ENCODE measurements around the gene NRCAM. TPM values are rescaled to one million over a fixed set of nuclear protein-coding genes. Genes with fewer than 3 reads are reported as not detected.
A peak's percentile ranks its signal among the peaks of the same experiment; 100 is the strongest.

NRCAM gene
- total and polyA plus RNA-seq, 10 of the 15 experiments (the other 5 are each of a cell fraction or from before 2014, with no cell fraction given), result 0.30 to 2.0 (median 1.0) TPM

DNA sequence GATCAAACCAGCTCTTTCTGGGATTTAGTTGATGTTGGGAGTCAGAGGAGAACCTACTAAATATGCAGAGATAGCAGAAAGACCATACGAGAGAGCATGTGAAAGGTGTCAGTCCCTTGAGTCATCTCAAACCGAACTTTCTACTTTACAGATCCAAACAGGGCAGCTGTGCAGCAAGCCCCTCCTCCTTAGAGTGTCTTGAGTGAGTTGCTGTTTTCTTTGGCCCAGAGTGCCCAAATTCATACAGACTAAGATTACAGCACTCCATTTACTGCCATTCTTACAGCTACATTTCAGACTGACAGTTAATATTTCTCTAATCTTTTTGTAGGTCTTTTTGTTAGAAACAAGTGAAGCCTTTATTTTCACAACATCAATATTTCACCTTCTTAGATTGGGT, 53.4 kb downstream of the NRCAM start:
- ATAC-seq (peak; percentile 69), DNase-seq (ENCODE audit: low read depth, low spot score) (no peak), FAIRE-seq (no peak)
- Histone ChIP-seq H3K4me1 (ENCODE audit: control insufficient read depth, insufficient read depth, low read length) (no peaks in the 10 kb centered on the region), H4K20me1 (ENCODE audit: control insufficient read depth, insufficient read depth) (no peaks in the 10 kb centered on the region), H3K4me2 (ENCODE audit: control insufficient read depth, insufficient read depth) (no peak overlapping the region), H3K27ac (ENCODE audit: control insufficient read depth, insufficient read depth) (no peak overlapping the region), H3K36me3 (ENCODE audit: control insufficient read depth in 2 of 2, insufficient read depth in 2 of 2, low read length in 1 of 2) (no peaks in the 10 kb centered on the region), H3K27me3 (replicated peaks in 1 of 2; ENCODE audit: control insufficient read depth in 2 of 2, insufficient read depth in 2 of 2, low read length in 1 of 2) (no peaks in the 10 kb centered on the region; a peak in 1 of 4 replicates), H2AFZ (ENCODE audit: control insufficient read depth, low read depth, low read length) (no peak overlapping the region), H3K9ac (ENCODE audit: control insufficient read depth, insufficient read depth, low read length) (no peak overlapping the region), H3K4me3 (no peak overlapping the region), H3K9me3 (replicated peaks; ENCODE audit: control insufficient read depth, insufficient read depth, low read length) (no peaks in the 10 kb centered on the region), H3K79me2 (ENCODE audit: control insufficient read depth, insufficient read depth, low read length) (no peaks in the 10 kb centered on the region)
- 0% methylated on average over 2 of the region's 2 CpGs for WGBS (ENCODE audit: insufficient coverage, insufficient replicate concordance, low lambda C conversion rate, missing lambda C conversion rate)
- intact Hi-C loops (cut with micrococcal nuclease; ENCODE audit: unreplicated experiment) (no loop called here), in situ Hi-C loops (cut with MboI) (no loop called here)
- CTCF ChIA-PET, result interaction anchor here (1.2 to 1.4 kb wide), 2 partner anchors 9 to 94 kb away, joined by 3 to 7 read pairs; no protein-coding TSS in a partner anchor
- no peak for TF ChIP-seq CHD1 (IDR thresholded peaks at IDR 0.05; ENCODE audit: low read depth, low read length)
- no peak for TF ChIP-seq E4F1 (IDR thresholded peaks at IDR 0.05; ENCODE audit: borderline replicate concordance, partially characterized antibody)
- TF ChIP-seq EED (IDR thresholded peaks at IDR 0.05; ENCODE audit: low read depth), result no peak
- TF ChIP-seq, protein P1, sequence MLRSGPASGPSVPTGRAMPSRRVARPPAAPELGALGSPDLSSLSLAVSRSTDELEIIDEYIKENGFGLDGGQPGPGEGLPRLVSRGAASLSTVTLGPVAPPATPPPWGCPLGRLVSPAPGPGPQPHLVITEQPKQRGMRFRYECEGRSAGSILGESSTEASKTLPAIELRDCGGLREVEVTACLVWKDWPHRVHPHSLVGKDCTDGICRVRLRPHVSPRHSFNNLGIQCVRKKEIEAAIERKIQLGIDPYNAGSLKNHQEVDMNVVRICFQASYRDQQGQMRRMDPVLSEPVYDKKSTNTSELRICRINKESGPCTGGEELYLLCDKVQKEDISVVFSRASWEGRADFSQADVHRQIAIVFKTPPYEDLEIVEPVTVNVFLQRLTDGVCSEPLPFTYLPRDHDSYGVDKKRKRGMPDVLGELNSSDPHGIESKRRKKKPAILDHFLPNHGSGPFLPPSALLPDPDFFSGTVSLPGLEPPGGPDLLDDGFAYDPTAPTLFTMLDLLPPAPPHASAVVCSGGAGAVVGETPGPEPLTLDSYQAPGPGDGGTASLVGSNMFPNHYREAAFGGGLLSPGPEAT (IDR thresholded peaks at IDR 0.05; ENCODE audit: low read depth), result no peak
- no peak for TF ChIP-seq PML (IDR thresholded peaks at IDR 0.05; ENCODE audit: low read length)
- TF ChIP-seq, protein P2, sequence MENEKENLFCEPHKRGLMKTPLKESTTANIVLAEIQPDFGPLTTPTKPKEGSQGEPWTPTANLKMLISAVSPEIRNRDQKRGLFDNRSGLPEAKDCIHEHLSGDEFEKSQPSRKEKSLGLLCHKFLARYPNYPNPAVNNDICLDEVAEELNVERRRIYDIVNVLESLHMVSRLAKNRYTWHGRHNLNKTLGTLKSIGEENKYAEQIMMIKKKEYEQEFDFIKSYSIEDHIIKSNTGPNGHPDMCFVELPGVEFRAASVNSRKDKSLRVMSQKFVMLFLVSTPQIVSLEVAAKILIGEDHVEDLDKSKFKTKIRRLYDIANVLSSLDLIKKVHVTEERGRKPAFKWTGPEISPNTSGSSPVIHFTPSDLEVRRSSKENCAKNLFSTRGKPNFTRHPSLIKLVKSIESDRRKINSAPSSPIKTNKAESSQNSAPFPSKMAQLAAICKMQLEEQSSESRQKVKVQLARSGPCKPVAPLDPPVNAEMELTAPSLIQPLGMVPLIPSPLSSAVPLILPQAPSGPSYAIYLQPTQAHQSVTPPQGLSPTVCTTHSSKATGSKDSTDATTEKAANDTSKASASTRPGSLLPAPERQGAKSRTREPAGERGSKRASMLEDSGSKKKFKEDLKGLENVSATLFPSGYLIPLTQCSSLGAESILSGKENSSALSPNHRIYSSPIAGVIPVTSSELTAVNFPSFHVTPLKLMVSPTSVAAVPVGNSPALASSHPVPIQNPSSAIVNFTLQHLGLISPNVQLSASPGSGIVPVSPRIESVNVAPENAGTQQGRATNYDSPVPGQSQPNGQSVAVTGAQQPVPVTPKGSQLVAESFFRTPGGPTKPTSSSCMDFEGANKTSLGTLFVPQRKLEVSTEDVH (IDR thresholded peaks at IDR 0.05; ENCODE audit: low read depth, partially characterized antibody), result no peak
- TF ChIP-seq NFXL1 (IDR thresholded peaks at IDR 0.05; ENCODE audit: borderline replicate concordance), result no peak
- no peak for TF ChIP-seq BCL3 (IDR thresholded peaks at IDR 0.05; ENCODE audit: borderline replicate concordance, insufficient read depth, low read depth, low read length, poor library complexity, severe bottlenecking)
- no peak for TF ChIP-seq ASH2L (IDR thresholded peaks at IDR 0.05; ENCODE audit: borderline replicate concordance, low read depth)
- TF ChIP-seq SIN3A (IDR thresholded peaks at IDR 0.05; ENCODE audit: low read depth, low read length), result no peak
- no peak for TF ChIP-seq FOS (IDR thresholded peaks at IDR 0.05; ENCODE audit: borderline replicate concordance, extremely low read depth, insufficient read length)
- TF ChIP-seq ZNF24 (IDR thresholded peaks at IDR 0.05), result no peak
- TF ChIP-seq RCOR1 (conservative IDR thresholded peaks at IDR 0.05; ENCODE audit: low read depth, low read length), result no peak
- no peak for TF ChIP-seq PAX8 (IDR thresholded peaks at IDR 0.05)
- TF ChIP-seq BCL11A (IDR thresholded peaks at IDR 0.05; ENCODE audit: low read depth, low read length), result no peak
- BruUV-seq (replicated peaks), result no TSS peak
- RAD21 ChIA-PET (ENCODE audit: unreplicated experiment), result interaction anchor here (0.9 kb wide), 1 partner anchor 94 kb away, joined by 3 read pairs; no protein-coding TSS in a partner anchor
- SMC1A ChIA-PET (ENCODE audit: uncharacterized antibody, unreplicated experiment), result interaction anchor here (1.0 to 1.4 kb wide), 5 partner anchors 8 to 167 kb away, joined by 3 read pairs; no protein-coding TSS in a partner anchor
- POLR2A ChIA-PET, result no interaction called here
